Measurements from ENCODE around the gene PIGM.

PIGM gene

GRCh38 chr1:160020196-160020595 is 11.6 kb downstream of the PIGM start:
- no peak for DNase-seq

- no peak for DNase-seq
These were observed 12.9 kb downstream of the PIGM start for GRCh38 chr1:160018900-160019299.

- DNase-seq, result no peak
These were observed 13.4 kb downstream of the PIGM start for GRCh38 chr1:160018347-160018746.

GRCh38 chr1:160017592-160017991 is 14.2 kb downstream of the PIGM start:
- DNase-seq, result no peak

GRCh38 chr1:160011781-160012180 is 20.0 kb downstream of the PIGM start:
- no peak for DNase-seq

- no peak for DNase-seq
These were observed 22.0 kb downstream of the PIGM start for GRCh38 chr1:160009801-160010200.

- DNase-seq, result no peak
These were observed 22.7 kb downstream of the PIGM start for GRCh38 chr1:160009081-160009480.

- peak; percentile 69 for DNase-seq
These were observed 24.1 kb downstream of the PIGM start for GRCh38 chr1:160007577-160008200.

- peak; percentile 89 for DNase-seq
These were observed 25.4 kb downstream of the PIGM start for GRCh38 chr1:160006312-160006940.

GRCh38 chr1:160005070-160005469 is 26.7 kb downstream of the PIGM start:
- no peak for DNase-seq

GRCh38 chr1:160004425-160004824 is 27.4 kb downstream of the PIGM start:
- no peak for DNase-seq

- DNase-seq, result no peak
These were observed 27.8 kb downstream of the PIGM start for GRCh38 chr1:160004001-160004400.

GRCh38 chr1:160001440-160001839 is 30.4 kb downstream of the PIGM start:
- DNase-seq, result no peak

- no peak for DNase-seq
These were observed 32.6 kb downstream of the PIGM start for GRCh38 chr1:159999204-159999603.

GRCh38 chr1:159996653-159997052 is 35.1 kb downstream of the PIGM start:
- DNase-seq, result no peak

- DNase-seq, result no peak
These were observed 36.9 kb downstream of the PIGM start for GRCh38 chr1:159994896-159995295.

- DNase-seq, result no peak
These were observed 37.9 kb downstream of the PIGM start for GRCh38 chr1:159993911-159994310.

- DNase-seq, result no peak
These were observed 39.6 kb downstream of the PIGM start for GRCh38 chr1:159992161-159992560.

- DNase-seq, result peak; percentile 49
These were observed 40.3 kb downstream of the PIGM start for GRCh38 chr1:159991513-159991912.

- DNase-seq, result no peak
These were observed 41.8 kb downstream of the PIGM start for GRCh38 chr1:159990005-159990404.

- DNase-seq, result no peak
These were observed 42.2 kb downstream of the PIGM start for GRCh38 chr1:159989581-159989980.

GRCh38 chr1:159988006-159988405 is 43.8 kb downstream of the PIGM start:
- no peak for DNase-seq

GRCh38 chr1:159987186-159987585 is 44.6 kb downstream of the PIGM start:
- peak; percentile 30 for DNase-seq

GRCh38 chr1:159986531-159986930 is 45.3 kb downstream of the PIGM start:
- DNase-seq, result no peak

GRCh38 chr1:159986093-159986492 is 45.7 kb downstream of the PIGM start:
- DNase-seq, result no peak

Measured in hematopoietic multipotent progenitor cell treated with erythropoietin and hydrocortisone succinate and interleukin-3 and kit ligand, for 6 days (in vitro differentiated cells).